ENCODE data around the gene DNAH17.

- no peak for TF ChIP-seq CTCF (IDR thresholded peaks at IDR 0.05)
- no peak for TF ChIP-seq POLR2A (IDR thresholded peaks at IDR 0.05)
Measured at GRCh38 chr17:78607038-78607437, 29.8 kb upstream of the DNAH17 start.

Data from vagina (tissue), 2 donors.